GM12872 (cell line): ENCODE measurements around the gene TUBG2.

Experiments used
- CTCF ChIP-seq: IDR thresholded peaks from 3 replicates; pipeline ENCODE4 v1.5.1; 2011; ENCODE audit warnings: low read depth, mild to moderate bottlenecking, low read length, moderate library complexity; ENCODE audit not compliant: insufficient read depth

TUBG2 gene

GRCh38 chr17:42623732-42624596, 35.1 kb upstream of the TUBG2 start:
- 0 out of 3 replicates have a peak, but pooled peaks have one; percentile 10 for TF ChIP-seq CTCF

- TF ChIP-seq CTCF = no peak
Observed at GRCh38 chr17:42629411-42630009, 29.6 kb upstream of the TUBG2 start.

GRCh38 chr17:42632949-42633444, 26.1 kb upstream of the TUBG2 start:
- no peak for TF ChIP-seq CTCF

GRCh38 chr17:42639525-42640113, 19.5 kb upstream of the TUBG2 start:
- TF ChIP-seq CTCF = no peak

GRCh38 chr17:42640121-42640520, 19.0 kb upstream of the TUBG2 start:
- TF ChIP-seq CTCF = no peak

GRCh38 chr17:42642336-42642735, 16.7 kb upstream of the TUBG2 start:
- no peak for TF ChIP-seq CTCF

GRCh38 chr17:42647778-42648177, 11.3 kb upstream of the TUBG2 start:
- no peak for TF ChIP-seq CTCF
